Lung (tissue), 12 donors: ENCODE measurements around the gene CENPP. TPM values are rescaled to one million over a fixed set of nuclear protein-coding genes. Genes with fewer than 3 reads are reported as not detected.
A peak's percentile ranks its signal among the peaks of the same experiment; 100 is the strongest.

Experiments used
- ATAC-seq: fragments of 200-7000 bp; cut with Tn5 transposase; one replicate; pipeline ENCODE4 v1.9.1; 2020; ENCODE audit warnings: moderate number of reproducible peaks; ENCODE audit not compliant: insufficient read depth, low FRiP score
- DNase-seq, 3 donors: peaks; one replicate each; pipeline ENCODE4 v3.0.0-alpha.2; 2013 to 2017
- H3K27ac ChIP-seq, 2 donors: one replicate each; pipeline ENCODE4 v1.5.1; 2013; ENCODE audit warnings: mild to moderate bottlenecking in 2 of 2, moderate library complexity in 2 of 2, control low read depth in 1 of 2, inconsistent platforms in 1 of 2, low read depth in 1 of 2, low read length in 1 of 2
- H3K27me3 ChIP-seq, 3 donors: one replicate each; pipeline ENCODE4 v1.5.1; 2013; ENCODE audit warnings: low read length in 2 of 3; ENCODE audit not compliant: control insufficient read depth in 3 of 3, insufficient read depth in 3 of 3
- H3K36me3 ChIP-seq, 4 donors: one replicate each; pipeline ENCODE4 v1.5.1; 2013; ENCODE audit warnings: low read length in 4 of 4, mild to moderate bottlenecking in 1 of 4, moderate library complexity in 1 of 4; ENCODE audit not compliant: control insufficient read depth in 4 of 4, insufficient read depth in 4 of 4
- H3K4me1 ChIP-seq, 5 donors: one replicate each; pipeline ENCODE4 v1.5.1; 2013; ENCODE audit warnings: low read length in 5 of 5, mild to moderate bottlenecking in 2 of 5, moderate library complexity in 1 of 5; ENCODE audit not compliant: control insufficient read depth in 5 of 5, insufficient read depth in 5 of 5
- H3K4me3 ChIP-seq: one replicate; pipeline ENCODE4 v1.5.1; 2013; ENCODE audit warnings: mild to moderate bottlenecking, control low read depth, moderate library complexity
- H3K9ac ChIP-seq, 2 donors: one replicate each; pipeline ENCODE4 v1.5.1; 2013; ENCODE audit warnings: low read length in 2 of 2, control low read depth in 1 of 2; ENCODE audit not compliant: insufficient read depth in 1 of 2
- H3K9me3 ChIP-seq, 4 donors: one replicate each; pipeline ENCODE4 v1.5.1; 2013; ENCODE audit warnings: low read length in 3 of 4, mild to moderate bottlenecking in 1 of 4, moderate library complexity in 1 of 4; ENCODE audit not compliant: control insufficient read depth in 4 of 4, insufficient read depth in 3 of 4
- WGBS, 2 donors: extraction: QIAGEN DNeasy Blood & Tissue Kit; methylation state at CpG; one replicate each; pipeline ENCODE4 v1.1.7; 2013; 5-methylcytosine and 5-hydroxymethylcytosine counted together
- polyA plus RNA-seq, 2 donors: library from polyadenylated mRNA; stranded (reverse); fragments of 200-250 nt; gene quantifications; one replicate each; pipeline ENCODE4 v1.2.1, GENCODE V29; 2013
- total RNA-seq, 2 donors: library from RNA; depleted of rRNA in 1 of 2; stranded (reverse); fragments of >200 nt in 1 of 2; gene quantifications; one replicate each; pipeline ENCODE4 v1.2.1, GENCODE V29; 2014 to 2021
- TF ChIP-seq, protein P1 (sequence below): IDR thresholded peaks from 2 replicates; pipeline ENCODE4 v1.5.1; 2012; ENCODE audit warnings: mild to moderate bottlenecking; ENCODE audit errors: control extremely low read depth, extremely low read depth
- donor health status: control.
- donor health status: control.
- donor health status: Bipolar disorder and iron deficiency.
- donor health status: healthy.
- donor health status: DM: yes; HTN: yes; CAD: no.

Gene CENPP
- total and polyA plus RNA-seq, 4 donors, result 1.2 to 11.8 (median 2.9) TPM

DNA sequence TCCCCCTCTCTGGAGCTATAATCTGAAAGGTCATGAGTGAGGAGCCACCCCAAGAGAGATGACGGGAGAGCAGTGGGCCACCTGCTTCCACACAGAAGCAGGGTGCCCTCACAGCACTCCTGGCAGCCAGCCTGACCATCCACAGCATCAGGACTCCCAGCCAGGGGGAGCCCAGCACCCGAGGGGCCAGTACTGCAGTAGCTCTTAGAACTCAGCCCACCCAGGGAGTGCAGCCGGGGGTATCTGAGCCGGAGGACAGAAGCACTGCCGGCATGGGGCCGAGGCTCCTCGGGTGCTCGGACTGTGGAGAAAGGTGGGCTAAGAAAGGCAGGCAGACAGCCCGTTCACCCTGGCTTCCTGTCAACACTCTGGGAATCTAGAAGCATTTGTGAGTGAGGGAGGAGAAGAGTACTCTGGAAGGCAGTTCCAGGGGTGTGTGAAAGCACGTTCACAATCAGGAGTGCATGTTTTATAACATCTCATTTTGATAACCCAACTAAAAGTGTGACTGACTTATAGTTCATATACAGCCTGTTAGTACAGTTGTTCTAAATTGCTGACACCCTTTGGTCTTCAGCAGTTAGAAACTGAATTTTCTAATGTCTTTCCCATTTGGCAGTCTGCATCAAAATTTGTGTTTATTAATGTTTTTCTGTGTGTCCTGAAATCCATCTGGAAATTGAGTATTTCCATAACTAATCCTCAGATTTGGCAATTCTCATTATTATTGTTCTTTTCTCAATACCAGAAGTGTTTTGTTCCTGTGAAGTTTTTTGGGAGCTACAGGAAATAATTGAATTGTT, 182.5 kb downstream of the CENPP start:
- H3K27me3 ChIP-seq, result no peaks in the 10 kb centered on the region
- no peak overlapping the region for H3K9ac ChIP-seq
- 57 to 77% methylated on average over 10 of the region's 10 CpGs for WGBS, 2 donors
- DNase-seq (peak; percentile 61 to 92 (median 82)), ATAC-seq (no peak)
- H3K4me3 ChIP-seq, result no peak overlapping the region
- H3K27ac ChIP-seq, result peak overlapping the region in 1 of 2 donors; percentile 2
- TF ChIP-seq, protein P1, sequence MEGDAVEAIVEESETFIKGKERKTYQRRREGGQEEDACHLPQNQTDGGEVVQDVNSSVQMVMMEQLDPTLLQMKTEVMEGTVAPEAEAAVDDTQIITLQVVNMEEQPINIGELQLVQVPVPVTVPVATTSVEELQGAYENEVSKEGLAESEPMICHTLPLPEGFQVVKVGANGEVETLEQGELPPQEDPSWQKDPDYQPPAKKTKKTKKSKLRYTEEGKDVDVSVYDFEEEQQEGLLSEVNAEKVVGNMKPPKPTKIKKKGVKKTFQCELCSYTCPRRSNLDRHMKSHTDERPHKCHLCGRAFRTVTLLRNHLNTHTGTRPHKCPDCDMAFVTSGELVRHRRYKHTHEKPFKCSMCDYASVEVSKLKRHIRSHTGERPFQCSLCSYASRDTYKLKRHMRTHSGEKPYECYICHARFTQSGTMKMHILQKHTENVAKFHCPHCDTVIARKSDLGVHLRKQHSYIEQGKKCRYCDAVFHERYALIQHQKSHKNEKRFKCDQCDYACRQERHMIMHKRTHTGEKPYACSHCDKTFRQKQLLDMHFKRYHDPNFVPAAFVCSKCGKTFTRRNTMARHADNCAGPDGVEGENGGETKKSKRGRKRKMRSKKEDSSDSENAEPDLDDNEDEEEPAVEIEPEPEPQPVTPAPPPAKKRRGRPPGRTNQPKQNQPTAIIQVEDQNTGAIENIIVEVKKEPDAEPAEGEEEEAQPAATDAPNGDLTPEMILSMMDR, result no peak
- peaks cover 0 to 31% (median 5%) of the 10 kb centered on the region in 5 donors for H3K4me1 ChIP-seq
- no peaks in the 10 kb centered on the region for H3K9me3 ChIP-seq
- peaks cover 0 to 3% (median 0%) of the 10 kb centered on the region in 4 donors for H3K36me3 ChIP-seq

GRCh38 chr9:92509050-92509449, 183.3 kb downstream of the CENPP start:
- H3K9me3 ChIP-seq, result no peaks in the 10 kb centered on the region
- TF ChIP-seq, protein P1, result no peak
- DNase-seq (no peak), ATAC-seq (no peak)
- H3K27ac ChIP-seq, result no peak overlapping the region
- peaks cover 0 to 3% (median 0%) of the 10 kb centered on the region in 4 donors for H3K36me3 ChIP-seq
- H3K9ac ChIP-seq, result no peak overlapping the region
- no peaks in the 10 kb centered on the region for H3K27me3 ChIP-seq
- H3K4me3 ChIP-seq, result no peak overlapping the region
- peaks cover 3 to 30% (median 5%) of the 10 kb centered on the region in 5 donors for H3K4me1 ChIP-seq
- WGBS, 2 donors, result 92 to 96% methylated on average over 5 of the region's 5 CpGs

- Histone ChIP-seq H3K36me3 (peaks cover 0 to 6% (median 0%) of the 10 kb centered on the region in 4 donors), H3K27ac (no peak overlapping the region), H3K27me3 (no peaks in the 10 kb centered on the region), H3K9me3 (no peaks in the 10 kb centered on the region), H3K4me1 (peaks cover 3 to 27% (median 4%) of the 10 kb centered on the region in 5 donors), H3K9ac (no peak overlapping the region), H3K4me3 (no peak overlapping the region)
- no peak for DNase-seq
- ATAC-seq, result no peak
- TF ChIP-seq, protein P1, result no peak
Measured at GRCh38 chr9:92510747-92511146, 185.0 kb downstream of the CENPP start.
